Limb (tissue), 2 donors: ENCODE data around the gene PPP5C.
"Not testable (repeated sequence)": the region's sequence is repeated elsewhere in the genome, so short reads cannot be mapped to it uniquely, and the experiment has no call there.

Source experiments
- DNase-seq, 2 donors: peaks; one replicate each; pipeline ENCODE4 v3.0.0-alpha.2; 2016; ENCODE audit errors: extremely low spot score in 2 of 2

Gene PPP5C

GRCh38 chr19:46385636-46386035 is 38.7 kb downstream of the PPP5C start:
- DNase-seq = peak in 1 of 2 donors; percentile 14

- no peak for DNase-seq
Measured at GRCh38 chr19:46386151-46386550, 39.3 kb downstream of the PPP5C start.

DNA sequence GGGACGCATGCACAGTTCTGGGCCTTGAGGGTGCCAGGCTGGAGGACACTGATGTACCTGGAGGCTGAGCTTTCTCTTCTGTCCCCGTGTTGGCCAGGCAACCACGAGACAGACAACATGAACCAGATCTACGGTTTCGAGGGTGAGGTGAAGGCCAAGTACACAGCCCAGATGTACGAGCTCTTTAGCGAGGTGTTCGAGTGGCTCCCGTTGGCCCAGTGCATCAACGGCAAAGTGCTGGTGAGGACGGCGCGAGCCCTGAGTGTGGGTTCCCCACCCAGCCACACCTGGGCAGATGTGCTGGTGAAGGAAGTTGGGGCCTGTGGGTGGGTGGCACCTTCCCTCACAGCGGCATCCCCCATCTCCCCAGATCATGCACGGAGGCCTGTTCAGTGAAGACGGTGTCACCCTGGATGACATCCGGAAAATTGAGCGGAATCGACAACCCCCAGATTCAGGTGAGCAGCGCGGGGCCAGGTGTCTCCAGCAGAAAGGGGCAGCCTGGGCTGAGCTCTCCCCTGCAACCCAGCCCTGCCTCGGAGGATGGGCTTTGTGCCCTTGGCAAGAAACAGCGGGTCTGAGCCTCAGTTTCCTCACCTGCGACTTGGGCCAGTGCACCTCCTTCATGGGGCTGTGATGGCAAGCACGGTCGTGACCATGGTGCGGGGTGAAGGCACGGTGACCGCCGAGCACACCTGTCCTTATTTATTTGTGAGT is 40.3 kb downstream of the PPP5C start:
- no peak for DNase-seq

GRCh38 chr19:46387713-46388130 is 40.8 kb downstream of the PPP5C start:
- no peak for DNase-seq

DNA sequence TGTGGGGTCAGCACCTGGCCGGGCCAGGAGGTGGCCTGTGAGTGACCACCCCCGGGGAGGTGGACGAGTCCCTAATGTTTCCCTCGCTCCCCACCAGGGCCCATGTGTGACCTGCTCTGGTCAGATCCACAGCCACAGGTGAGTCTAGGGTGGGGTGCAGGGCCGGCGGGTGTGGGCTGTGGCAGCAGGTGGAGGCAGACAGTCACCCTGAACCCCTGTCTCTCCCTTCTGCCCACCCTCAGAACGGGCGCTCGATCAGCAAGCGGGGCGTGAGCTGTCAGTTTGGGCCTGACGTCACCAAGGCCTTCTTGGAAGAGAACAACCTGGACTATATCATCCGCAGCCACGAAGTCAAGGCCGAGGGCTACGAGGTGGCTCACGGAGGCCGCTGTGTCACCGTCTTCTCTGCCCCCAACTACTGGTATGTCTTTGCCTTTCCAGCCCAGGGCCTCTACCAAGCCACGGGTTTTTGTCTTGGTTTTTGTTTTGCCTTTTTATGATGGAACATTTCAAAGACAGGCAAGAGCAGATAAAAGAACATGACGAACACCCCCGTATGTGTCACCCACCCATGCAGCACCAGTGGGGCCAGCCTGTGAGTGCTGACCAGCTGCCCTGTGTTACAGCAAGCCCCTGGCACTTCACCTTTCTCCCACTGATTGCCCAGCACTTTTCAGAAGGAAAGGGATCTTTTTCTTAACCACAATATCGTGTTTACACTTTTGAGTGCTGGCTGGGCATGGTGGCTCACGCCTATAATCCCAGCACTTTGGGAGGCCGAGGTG is 41.6 kb downstream of the PPP5C start:
- no peak for DNase-seq

GRCh38 chr19:46390121-46390858 is 43.4 kb downstream of the PPP5C start:
- DNase-seq = no peak

DNA sequence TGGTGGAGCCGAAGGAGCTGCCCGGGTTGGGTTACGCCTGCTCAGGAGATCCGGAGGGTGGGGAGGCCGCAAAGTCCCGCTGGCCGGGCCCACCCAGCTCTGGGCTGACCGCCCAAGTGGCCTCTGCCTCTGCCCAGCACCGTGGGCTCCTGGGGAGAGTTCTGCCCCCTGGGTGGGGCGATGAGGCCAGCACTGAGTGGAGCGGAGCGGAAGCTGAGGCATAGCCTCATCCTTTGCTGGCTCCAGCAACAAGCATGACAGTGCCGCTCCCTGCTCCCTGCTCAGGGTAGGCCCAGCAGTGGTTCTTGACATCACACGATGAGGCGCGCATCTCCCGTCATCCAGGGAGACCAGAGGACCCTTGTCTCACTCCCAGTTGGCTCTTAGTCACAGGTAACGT is 44.0 kb downstream of the PPP5C start:
- DNase-seq = no peak

DNA sequence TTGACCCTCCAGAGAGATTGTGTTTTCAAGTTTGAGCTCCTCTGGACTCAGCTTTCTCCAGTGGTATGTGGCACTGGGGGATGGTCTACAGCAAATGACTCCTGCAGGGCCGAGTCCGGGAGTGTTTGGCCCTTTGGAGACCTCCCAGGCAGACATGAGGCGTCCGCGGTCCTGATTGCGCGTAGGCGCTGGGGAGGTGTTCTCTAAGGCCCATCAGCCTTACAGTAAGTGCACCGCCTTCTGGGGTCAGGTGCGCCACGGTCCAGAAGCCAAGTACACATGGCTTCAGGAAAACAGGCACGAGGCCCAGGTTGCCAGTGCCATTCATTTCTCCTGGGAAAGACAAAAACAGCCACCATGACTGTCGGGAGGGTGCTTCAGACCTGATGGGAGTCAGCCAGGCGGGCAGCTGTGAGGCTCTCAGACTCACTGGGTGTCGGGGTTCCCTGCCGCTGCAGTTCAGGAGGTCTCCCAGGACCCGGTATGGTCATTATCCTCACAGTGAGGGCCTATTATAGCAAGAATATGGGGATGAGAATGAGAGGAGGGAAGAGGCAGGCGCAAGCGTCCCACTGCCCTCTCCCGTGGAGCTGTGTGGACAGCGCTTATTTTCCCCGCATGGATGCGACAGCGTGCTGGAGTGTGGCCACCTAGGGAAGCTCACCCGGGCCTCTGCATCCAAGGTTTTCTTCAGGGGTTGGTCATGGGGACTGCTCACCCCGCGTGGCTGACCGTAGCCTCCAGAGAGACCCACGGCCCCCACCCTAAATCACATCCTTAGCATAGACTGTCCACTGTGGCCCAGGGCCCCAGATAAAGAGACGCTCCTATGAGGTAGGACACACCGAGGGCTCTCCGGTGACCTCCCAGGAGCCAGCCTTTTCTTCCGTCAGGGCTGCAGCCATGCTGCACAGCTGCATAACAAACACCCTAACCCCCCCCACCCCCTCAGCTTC is 44.7 kb downstream of the PPP5C start:
- DNase-seq = no peak

DNA sequence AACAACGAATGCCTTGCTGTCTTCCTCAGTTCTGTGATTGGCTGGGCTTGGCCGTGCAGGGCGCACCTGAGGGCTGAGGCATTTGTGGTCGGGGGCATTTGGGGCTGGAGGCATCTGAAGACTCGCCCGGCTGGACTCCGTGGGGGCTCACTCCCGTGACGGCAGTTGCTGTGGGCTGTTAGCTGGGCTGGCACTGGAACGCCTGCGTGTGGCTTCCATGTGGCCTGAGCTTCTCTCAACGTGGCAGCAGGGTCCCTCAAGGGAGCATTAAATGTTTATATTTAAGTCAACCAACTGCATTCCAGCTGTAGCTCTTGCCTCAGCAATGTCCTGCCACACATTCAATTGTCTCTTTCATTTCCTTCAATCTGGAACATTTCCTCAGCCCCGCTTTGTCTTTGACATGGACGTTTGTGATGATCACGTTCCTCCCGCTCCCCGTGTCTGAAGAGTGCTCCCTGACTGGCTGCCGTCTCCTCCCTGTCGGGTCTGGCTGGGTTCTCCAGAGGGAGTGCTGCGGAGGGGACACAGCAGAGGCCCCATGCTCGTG is 45.4 kb downstream of the PPP5C start:
- DNase-seq = peak in 1 of 2 donors; percentile 52

DNA sequence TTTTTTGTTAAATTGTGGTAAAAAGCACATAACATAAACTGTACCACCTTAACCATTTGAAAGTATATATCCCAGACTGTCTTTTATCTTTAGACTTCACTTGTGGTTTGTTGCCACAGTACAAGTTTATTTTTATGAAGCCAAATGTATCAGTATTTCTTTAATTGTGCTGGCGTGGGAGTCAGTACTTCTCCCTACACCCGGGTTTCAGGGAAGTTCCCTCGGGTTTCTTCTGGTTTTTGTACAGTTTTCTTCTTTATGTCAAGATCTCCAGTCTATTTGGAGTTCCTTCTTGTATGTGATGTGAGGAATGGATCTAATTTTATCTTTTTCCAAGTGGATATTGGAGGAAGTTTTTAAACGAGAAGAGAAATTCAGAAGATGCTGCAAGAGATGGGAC is 46.0 kb downstream of the PPP5C start:
- DNase-seq = no peak

GRCh38 chr19:46393456-46394401 is 46.8 kb downstream of the PPP5C start:
- no peak for DNase-seq

DNA sequence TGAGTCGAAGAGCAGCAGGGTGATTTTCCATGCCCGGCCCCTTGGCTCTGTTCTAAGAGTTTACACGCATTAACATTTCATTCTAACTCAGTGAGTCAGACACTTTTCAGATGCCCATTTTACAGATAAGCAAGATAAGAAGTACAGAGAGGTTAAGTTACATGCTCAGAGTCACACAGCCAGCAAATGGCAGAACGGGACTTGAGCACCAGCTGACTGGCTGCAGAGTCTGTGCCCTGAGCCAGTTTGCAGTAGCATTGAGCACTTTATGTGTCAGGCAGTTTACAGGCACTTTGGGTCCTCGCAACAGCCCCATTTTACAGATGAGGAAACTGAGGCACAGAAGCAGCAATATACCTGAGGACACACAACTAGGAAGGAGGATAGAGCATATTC is 47.5 kb downstream of the PPP5C start:
- DNase-seq = no peak

DNA sequence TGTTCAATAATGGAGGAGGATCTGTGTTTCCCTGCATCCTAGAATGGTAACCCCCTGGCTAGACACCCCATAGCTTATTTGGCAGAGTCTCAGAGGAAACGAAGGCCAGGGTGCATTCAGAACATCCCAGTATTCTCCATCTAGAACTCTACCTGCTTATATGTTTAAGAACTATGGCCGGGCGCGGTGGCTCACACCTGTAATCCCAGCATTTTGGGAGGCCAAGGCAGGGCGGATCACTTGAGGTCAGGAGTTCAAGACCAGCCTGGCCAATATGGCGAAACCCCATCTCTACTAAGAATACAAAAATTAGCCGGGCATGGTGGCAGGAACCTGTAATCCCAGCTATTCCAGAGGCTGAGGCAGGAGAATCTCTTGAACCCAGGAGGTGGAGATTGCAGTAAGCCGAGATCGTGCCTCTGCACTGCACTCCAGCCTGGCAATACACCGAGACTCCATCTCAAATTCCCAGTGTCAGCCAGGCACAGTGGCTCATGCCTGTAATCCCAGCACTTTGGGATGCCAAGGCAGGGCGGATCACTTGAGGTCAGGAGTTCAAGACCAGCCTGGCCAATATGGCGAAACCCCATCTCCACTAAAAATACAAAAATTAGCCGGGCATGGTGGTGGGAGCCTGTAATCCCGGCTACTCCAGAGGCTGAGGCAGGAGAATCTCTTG is 51.1 kb downstream of the PPP5C start:
- DNase-seq = not testable (repeated sequence)

DNA sequence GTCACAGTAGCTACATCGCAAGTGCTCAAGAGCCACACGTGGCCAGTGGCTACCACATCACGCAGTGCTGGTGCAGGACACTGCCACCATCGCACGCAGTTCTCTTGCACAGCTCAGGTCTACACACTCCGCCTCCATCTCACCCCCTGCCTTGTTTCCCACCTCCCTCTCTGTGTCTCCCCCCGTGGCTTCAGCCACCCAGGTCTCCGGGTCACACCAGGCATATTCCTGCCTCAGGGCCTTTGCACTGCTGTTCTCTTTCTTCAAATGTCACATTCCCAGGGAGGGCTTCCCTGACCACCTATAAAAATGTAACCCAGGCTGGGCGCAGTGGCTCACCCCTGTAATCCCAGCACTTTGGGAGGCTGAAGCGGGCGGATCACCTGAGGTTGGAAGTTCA is 55.8 kb downstream of the PPP5C start:
- no peak for DNase-seq

GRCh38 chr19:46404055-46404752 is 57.3 kb downstream of the PPP5C start:
- DNase-seq = peak; percentile 43 to 74

- peak; percentile 49 to 75 for DNase-seq
Measured at GRCh38 chr19:46404753-46405468, 58.0 kb downstream of the PPP5C start.

GRCh38 chr19:46406976-46407375 is 60.1 kb downstream of the PPP5C start:
- DNase-seq = no peak
